Stimulated activated effector memory CD8-positive, alpha-beta T cell treated with anti-CD3 and anti-CD28 coated beads, Interleukin-12 subunit alpha, Interleukin-12 subunit beta, amount 100 ng/mL, for 72 hours (primary cell): Measurements from ENCODE around the gene PCDH7.

Experiments
- ATAC-seq: fragments of 150-1000 bp; cut with Tn5 transposase; 2 replicates; pipeline ENCODE4 v1.10.0; 2021
- DNase-seq, 2 donors: peaks; one replicate each; pipeline ENCODE4 v3.0.0; 2021 to 2022; ENCODE audit warnings: low spot score in 2 of 2
- H3K27ac Mint-ChIP-seq: one replicate; pipeline ENCODE4 v1.8.0; 2022; ENCODE audit warnings: mild to moderate bottlenecking, mixed read lengths
- H3K36me3 Mint-ChIP-seq: one replicate; pipeline ENCODE4 v1.8.0; 2022; ENCODE audit warnings: mild to moderate bottlenecking, mixed read lengths
- H3K4me1 Mint-ChIP-seq: one replicate; pipeline ENCODE4 v1.8.0; 2022; ENCODE audit warnings: mixed read lengths
- H3K4me3 Mint-ChIP-seq: one replicate; pipeline ENCODE4 v1.8.0; 2022; ENCODE audit warnings: mild to moderate bottlenecking, mixed read lengths
- H3K9me3 Mint-ChIP-seq: one replicate; pipeline ENCODE4 v1.8.0; 2022; ENCODE audit warnings: mixed read lengths

PCDH7 gene, protein sequence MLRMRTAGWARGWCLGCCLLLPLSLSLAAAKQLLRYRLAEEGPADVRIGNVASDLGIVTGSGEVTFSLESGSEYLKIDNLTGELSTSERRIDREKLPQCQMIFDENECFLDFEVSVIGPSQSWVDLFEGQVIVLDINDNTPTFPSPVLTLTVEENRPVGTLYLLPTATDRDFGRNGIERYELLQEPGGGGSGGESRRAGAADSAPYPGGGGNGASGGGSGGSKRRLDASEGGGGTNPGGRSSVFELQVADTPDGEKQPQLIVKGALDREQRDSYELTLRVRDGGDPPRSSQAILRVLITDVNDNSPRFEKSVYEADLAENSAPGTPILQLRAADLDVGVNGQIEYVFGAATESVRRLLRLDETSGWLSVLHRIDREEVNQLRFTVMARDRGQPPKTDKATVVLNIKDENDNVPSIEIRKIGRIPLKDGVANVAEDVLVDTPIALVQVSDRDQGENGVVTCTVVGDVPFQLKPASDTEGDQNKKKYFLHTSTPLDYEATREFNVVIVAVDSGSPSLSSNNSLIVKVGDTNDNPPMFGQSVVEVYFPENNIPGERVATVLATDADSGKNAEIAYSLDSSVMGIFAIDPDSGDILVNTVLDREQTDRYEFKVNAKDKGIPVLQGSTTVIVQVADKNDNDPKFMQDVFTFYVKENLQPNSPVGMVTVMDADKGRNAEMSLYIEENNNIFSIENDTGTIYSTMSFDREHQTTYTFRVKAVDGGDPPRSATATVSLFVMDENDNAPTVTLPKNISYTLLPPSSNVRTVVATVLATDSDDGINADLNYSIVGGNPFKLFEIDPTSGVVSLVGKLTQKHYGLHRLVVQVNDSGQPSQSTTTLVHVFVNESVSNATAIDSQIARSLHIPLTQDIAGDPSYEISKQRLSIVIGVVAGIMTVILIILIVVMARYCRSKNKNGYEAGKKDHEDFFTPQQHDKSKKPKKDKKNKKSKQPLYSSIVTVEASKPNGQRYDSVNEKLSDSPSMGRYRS (N-terminal part only)

DNA sequence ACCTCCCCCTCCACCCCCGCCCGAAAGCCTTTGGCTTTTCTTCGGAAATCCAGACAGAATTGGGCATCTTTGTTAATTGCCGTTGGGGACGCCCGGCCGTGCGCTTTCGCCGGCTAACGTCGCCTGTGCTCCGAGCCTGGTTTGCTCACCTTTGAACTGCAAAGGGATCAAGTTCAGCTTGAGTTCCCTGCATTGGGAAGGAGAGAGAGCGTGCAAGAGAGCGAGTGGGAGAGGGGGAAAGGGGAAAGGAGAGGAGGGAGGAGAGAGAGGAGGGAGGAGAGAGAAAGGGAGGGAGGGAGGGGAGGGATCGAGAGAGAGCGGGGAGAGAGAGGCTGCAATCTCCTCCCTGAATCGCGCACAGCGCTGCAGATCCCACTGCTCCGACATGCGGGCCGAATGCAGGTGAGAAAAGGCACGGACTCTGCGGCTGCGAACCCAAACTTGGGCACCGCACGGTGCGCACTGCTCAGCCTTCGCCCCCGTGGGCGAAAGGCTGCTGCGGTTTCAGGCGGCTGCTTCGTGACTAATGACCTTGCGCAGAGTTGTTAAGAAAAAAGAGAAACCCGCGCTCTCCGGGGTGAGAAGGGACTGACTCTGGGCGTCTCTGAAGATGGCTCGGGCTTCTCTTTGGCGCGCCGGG lies at the start of gene PCDH7:
Gene PCDH7 (plus strand): TSS at position 349 of the 640 bp plus-strand sequence. CDS start 1,054 bp downstream, outside the sequence.
- ATAC-seq (peak; percentile 22), DNase-seq (no peak)
- peaks cover 6% of the 10 kb centered on the region for H3K4me1 Mint-ChIP-seq
- peaks cover 10% of the 10 kb centered on the region for H3K36me3 Mint-ChIP-seq
- H3K27ac Mint-ChIP-seq: peak within 1 kb of the TSS; percentile 78
- peak within 1 kb of the TSS; percentile 54 for H3K4me3 Mint-ChIP-seq
- no peaks in the 10 kb centered on the region for H3K9me3 Mint-ChIP-seq

DNA sequence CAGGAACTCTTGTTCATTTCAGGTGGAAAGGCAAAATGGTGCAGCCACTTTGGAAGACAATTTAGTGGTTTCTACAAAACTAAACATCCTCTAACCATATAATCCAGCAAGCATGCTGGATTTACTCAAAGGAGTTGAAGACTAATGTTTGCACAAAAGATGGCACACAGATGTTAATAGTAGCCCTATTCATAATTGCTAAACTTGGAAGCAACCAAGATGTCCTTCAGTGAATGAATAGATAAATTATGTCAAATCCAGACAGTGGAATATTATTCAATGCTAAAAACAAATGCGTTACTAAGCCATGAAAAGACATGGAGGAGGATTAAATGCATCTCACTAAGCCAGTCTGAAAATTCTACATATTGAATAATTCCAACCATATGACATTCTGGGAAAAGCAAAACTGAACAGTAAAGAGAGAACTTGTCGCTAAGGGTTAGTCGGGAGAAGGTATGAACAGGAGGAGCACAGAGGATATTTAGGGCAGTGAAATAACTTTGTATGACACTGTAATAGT lies 48.2 kb upstream of the PCDH7 start:
- DNase-seq (no peak), ATAC-seq (no peak)
- Mint-ChIP-seq H3K36me3 (no peaks in the 10 kb centered on the region), H3K27ac (no peak overlapping the region), H3K4me1 (no peaks in the 10 kb centered on the region), H3K4me3 (no peak overlapping the region), H3K9me3 (peaks cover 15% of the 10 kb centered on the region)

- DNase-seq (no peak), ATAC-seq (no peak)
- Mint-ChIP-seq H3K4me1 (no peaks in the 10 kb centered on the region), H3K4me3 (no peak overlapping the region), H3K9me3 (peaks cover 18% of the 10 kb centered on the region), H3K36me3 (no peaks in the 10 kb centered on the region), H3K27ac (no peak overlapping the region)
Observed at GRCh38 chr4:30696191-30696590, 24.0 kb upstream of the PCDH7 start.

DNA sequence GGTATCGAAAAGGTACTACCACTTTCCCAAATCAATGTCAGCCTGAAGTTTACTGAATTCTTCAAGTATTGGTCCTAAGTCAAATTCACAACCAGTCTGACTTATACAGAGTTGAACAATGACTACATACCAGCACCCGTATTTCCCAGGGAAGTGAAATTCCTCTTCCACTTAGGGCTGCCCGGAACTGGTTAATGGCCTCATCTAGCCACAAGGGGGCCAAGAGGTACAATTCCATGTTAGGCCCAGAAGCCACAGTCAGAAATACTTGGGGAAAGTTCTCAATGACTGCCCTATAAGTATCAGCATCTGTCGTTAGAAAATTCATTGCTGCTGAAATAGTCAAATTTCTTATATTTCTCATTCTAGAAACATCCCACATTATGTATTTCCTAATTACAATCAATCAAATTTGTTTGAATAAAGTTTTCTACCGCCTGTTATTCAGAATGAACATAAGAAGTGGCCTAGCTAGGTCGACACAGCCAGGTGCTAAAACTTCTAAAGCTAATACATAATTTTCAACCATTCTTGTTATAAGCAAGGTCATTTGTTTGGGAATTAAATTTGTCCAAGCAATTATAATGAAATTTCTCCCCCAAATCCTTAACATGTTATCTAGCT lies 5.6 kb upstream of the PCDH7 start:
- H3K27ac Mint-ChIP-seq: no peak overlapping the region
- H3K4me1 Mint-ChIP-seq: peaks cover 6% of the 10 kb centered on the region
- no peak overlapping the region for H3K4me3 Mint-ChIP-seq
- peaks cover 20% of the 10 kb centered on the region for H3K9me3 Mint-ChIP-seq
- no peaks in the 10 kb centered on the region for H3K36me3 Mint-ChIP-seq
- ATAC-seq: no peak
- no peak for DNase-seq

- H3K4me3 Mint-ChIP-seq: peak overlapping the region; percentile 15
- peaks cover 9% of the 10 kb centered on the region for H3K36me3 Mint-ChIP-seq
- no peak for ATAC-seq
- H3K4me1 Mint-ChIP-seq: peaks cover 6% of the 10 kb centered on the region
- no peak overlapping the region for H3K27ac Mint-ChIP-seq
- DNase-seq: no peak
- peaks cover 9% of the 10 kb centered on the region for H3K9me3 Mint-ChIP-seq
Observed at GRCh38 chr4:30716158-30716557, 4.0 kb upstream of the PCDH7 start.

DNA sequence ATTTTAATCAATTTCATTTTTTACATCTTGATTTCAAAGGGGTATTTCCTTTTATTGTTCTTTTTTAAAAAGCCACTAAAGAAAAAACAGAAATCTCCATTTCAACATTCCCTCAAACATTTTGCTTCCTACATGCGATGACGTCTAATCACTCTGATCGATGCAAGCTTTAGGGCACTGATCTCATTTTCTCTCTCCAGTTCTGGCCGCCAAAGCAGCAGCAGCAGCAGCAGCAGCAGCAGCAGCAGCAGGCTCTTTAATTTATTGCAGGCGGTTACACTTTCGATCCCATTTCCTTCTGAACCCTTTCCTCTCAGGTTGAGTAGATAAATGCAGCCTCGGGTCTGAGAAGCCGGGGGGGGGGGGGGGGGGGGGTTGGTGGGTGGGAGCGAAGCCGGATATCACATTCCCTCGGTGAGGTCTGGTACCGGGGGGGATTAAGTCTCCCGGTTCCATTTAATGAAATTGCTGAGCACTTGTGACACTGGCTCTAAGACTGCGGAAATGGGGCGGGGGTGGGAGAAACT lies 3.4 kb upstream of the PCDH7 start:
- peaks cover 6% of the 10 kb centered on the region for H3K9me3 Mint-ChIP-seq
- H3K27ac Mint-ChIP-seq: no peak overlapping the region
- peaks cover 10% of the 10 kb centered on the region for H3K36me3 Mint-ChIP-seq
- H3K4me1 Mint-ChIP-seq: peaks cover 6% of the 10 kb centered on the region
- ATAC-seq: no peak
- peak overlapping the region; percentile 59 for H3K4me3 Mint-ChIP-seq
- no peak for DNase-seq

DNA sequence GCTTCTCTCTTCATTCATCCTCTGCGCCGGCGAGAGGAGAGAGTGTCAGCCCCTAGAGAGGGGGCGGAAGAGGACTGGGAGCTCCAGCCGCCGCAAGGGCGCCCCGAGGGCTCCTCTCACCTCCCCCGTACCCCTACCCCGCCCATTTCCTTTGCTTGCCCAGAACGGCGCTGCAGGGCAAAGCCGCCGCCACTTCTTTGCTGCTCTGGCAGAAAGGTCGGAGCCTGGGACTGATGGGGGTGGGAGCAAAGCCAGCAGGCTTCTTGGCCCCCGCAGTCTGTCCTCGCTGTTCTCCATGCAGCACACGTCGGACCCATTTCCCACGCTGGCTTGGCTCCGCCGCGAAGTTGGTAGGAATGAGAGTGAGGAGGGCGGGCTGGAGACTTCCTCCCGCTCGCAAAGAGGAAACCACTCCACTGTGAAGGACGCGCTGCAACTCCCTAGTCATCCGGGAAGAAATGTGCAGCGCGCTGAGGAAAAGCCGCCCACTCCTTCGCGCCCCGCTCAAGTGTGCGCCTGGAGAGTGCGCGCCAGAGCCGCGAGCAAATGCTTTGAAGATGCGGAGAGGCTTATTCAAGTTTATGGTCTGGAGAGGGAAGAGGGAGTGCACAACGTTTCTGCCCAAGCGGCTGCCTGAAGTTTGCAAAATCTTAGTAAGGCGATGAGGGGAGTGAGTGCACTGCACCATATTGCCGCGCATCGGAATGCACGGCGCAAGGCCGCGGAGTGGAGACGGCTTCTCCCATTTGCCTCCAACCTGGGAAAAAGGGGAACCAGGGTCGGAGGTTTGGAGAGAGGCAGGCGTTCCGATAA lies 2.8 kb upstream of the PCDH7 start:
- peaks cover 10% of the 10 kb centered on the region for H3K36me3 Mint-ChIP-seq
- ATAC-seq: peak; percentile 53
- no peak overlapping the region for H3K27ac Mint-ChIP-seq
- no peak for DNase-seq
- H3K4me1 Mint-ChIP-seq: peaks cover 6% of the 10 kb centered on the region
- peaks cover 2% of the 10 kb centered on the region for H3K9me3 Mint-ChIP-seq
- peak overlapping the region; percentile 59 for H3K4me3 Mint-ChIP-seq

DNA sequence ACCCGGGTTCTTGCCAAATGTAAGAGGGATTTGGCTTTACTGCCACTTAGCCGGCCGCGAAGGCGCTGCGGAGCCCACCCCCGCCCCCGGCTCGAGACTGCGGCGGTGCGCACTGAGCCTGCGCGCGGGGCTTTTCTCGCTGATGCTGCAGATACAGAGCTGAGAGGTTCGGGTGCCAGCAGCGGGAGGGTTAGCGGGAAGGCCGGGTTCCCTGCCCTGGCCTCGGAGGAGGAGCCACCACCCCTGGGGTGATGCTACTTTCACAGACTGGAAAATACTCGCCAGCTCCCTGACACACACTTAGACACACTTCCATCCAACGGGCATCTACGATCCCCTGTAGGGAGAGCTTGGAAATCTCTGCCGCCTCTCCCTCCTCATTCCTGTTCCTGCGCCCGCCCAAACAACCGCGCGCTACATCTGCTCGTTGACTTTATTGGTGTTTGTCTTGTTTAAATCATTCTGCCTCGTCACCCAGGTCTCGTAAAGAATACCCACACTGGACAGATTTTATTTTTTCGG lies 2.1 kb upstream of the PCDH7 start:
- ATAC-seq (no peak), DNase-seq (no peak)
- H3K36me3 Mint-ChIP-seq: peaks cover 10% of the 10 kb centered on the region
- H3K4me1 Mint-ChIP-seq: peaks cover 6% of the 10 kb centered on the region
- no peak overlapping the region for H3K27ac Mint-ChIP-seq
- H3K9me3 Mint-ChIP-seq: no peaks in the 10 kb centered on the region
- peak overlapping the region; percentile 59 for H3K4me3 Mint-ChIP-seq

DNA sequence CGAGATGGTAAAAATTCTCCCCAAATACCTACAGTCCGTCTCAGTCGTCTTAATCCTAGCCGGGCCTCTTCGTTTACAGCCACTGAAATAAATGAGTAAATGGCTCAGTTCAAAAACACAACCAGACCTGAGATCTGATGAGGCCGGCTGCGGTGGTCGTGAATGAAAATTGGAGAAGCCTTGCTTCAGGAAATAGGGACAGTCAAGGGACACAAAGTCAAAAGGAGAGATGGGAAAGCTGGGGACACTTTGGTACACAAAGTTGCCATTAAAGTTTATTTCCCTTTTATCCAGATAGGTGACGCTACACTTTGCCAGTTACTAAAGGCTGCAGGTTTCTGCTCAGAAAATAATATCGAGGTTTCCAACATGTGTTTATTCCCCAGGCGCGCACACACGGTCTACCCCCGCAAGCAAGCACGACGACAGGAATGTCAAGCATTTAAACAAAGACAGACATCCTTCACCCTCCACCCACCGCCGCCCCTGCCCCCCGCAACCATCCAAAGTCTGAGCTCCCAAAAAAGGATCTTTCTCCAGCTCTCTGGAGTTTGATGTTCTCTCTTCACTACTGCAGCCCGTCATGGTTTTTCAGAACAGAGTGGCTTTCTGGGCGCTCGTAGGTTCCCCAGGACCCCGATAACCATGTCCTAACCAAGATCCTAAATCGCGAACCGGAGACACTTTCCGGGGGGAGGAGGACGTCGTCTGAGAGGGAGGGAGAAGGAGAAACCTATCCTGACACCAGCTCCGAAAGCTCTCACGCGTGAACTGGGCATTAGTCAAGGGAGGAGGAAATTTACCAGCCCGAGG lies 1.3 kb upstream of the PCDH7 start:
- ATAC-seq (no peak), DNase-seq (no peak)
- no peak overlapping the region for H3K27ac Mint-ChIP-seq
- peak overlapping the region; percentile 54 for H3K4me3 Mint-ChIP-seq
- peaks cover 6% of the 10 kb centered on the region for H3K4me1 Mint-ChIP-seq
- no peaks in the 10 kb centered on the region for H3K9me3 Mint-ChIP-seq
- H3K36me3 Mint-ChIP-seq: peaks cover 10% of the 10 kb centered on the region

- no peak for ATAC-seq
- DNase-seq: no peak
Observed at GRCh38 chr4:30719454-30720020, 632 bp upstream of the PCDH7 start.

DNA sequence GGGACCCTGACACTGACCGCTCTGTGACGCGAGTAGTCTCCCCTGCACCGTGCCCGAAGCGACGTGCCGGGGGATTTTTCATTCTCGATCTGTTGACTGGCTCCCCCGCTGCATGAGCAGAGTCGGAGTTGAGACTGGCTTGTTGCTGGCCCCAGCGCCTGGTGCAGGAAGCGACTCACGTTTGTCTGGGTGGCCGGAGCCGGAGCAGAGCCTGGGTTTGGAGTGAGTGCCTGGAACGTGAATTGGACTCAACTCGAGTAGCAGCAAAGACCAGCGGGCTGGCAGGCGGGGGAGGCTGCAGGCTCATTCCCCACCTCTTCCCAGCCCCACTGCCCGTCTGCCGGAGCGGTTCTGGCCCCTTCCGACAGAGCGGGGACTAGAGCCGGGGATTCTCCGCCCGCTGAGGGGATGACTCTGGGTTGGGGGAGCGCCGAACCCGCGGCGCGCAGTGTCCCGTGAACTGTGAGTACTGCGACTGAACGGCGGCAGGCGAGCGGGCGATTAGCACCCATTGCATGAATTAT lies 554 bp downstream of the PCDH7 start:
- Mint-ChIP-seq H3K27ac (peak overlapping the region; percentile 78), H3K9me3 (no peaks in the 10 kb centered on the region), H3K4me1 (peaks cover 6% of the 10 kb centered on the region), H3K36me3 (peaks cover 10% of the 10 kb centered on the region), H3K4me3 (peak overlapping the region; percentile 54)
- ATAC-seq (peak; percentile 4), DNase-seq (no peak)

More at GRCh38 chr4:30719454-30720020, 632 bp upstream of the PCDH7 start:
- no peak overlapping the region for H3K27ac Mint-ChIP-seq
- no peaks in the 10 kb centered on the region for H3K9me3 Mint-ChIP-seq
- peak overlapping the region; percentile 54 for H3K4me3 Mint-ChIP-seq
- peaks cover 10% of the 10 kb centered on the region for H3K36me3 Mint-ChIP-seq
- H3K4me1 Mint-ChIP-seq: peaks cover 6% of the 10 kb centered on the region

DNA sequence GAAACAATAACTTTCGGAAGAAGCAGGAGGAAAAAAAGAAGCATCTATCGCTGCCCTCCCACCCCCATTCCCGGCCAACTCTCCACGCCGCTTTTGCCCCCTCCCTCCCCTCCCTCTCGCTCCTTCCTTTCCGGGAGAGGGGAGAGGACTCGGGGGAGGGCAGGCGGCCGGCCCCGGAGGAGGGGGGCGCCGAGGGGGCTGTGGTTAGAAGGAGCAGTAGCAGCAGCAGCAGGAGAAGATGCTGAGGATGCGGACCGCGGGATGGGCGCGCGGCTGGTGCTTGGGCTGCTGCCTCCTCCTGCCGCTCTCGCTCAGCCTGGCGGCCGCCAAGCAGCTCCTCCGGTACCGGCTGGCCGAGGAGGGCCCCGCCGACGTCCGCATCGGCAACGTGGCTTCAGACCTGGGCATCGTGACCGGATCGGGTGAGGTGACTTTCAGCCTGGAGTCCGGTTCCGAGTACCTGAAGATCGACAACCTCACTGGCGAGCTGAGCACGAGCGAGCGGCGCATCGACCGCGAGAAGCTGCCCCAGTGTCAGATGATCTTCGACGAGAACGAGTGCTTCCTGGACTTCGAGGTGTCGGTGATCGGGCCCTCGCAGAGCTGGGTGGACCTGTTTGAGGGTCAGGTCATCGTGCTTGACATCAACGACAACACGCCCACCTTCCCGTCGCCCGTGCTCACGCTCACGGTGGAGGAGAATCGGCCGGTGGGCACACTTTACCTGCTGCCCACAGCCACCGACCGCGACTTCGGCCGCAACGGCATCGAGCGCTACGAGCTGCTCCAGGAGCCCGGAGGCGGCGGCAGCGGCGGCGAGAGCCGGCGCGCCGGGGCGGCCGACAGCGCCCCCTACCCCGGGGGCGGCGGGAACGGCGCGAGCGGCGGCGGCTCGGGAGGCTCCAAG lies 1.3 kb downstream of the PCDH7 start:
- DNase-seq: no peak

More for the DNA sequence above, 1.3 kb downstream of the PCDH7 start:
- Mint-ChIP-seq H3K36me3 (peaks cover 10% of the 10 kb centered on the region), H3K4me3 (peak overlapping the region; percentile 54), H3K27ac (peak overlapping the region; percentile 78), H3K9me3 (no peaks in the 10 kb centered on the region), H3K4me1 (peaks cover 6% of the 10 kb centered on the region)
- ATAC-seq: no peak
